Stimulated activated CD4-positive, alpha-beta T cell treated with anti-CD3 and anti-CD28 coated beads, Interleukin-15, amount 100 ng/mL, for 48 hours (primary cell): ENCODE data around the gene CLTRN.
A peak's percentile ranks its signal among the peaks of the same experiment; 100 is the strongest.
"Not testable (repeated sequence)": the region's sequence is repeated elsewhere in the genome, so short reads cannot be mapped to it uniquely, and the experiment has no call there.

Experiments used
- DNase-seq, 2 donors: peaks; one replicate each; pipeline ENCODE4 v3.0.0-alpha.2; 2020; ENCODE audit warnings: low read depth in 2 of 2

Gene CLTRN

DNA sequence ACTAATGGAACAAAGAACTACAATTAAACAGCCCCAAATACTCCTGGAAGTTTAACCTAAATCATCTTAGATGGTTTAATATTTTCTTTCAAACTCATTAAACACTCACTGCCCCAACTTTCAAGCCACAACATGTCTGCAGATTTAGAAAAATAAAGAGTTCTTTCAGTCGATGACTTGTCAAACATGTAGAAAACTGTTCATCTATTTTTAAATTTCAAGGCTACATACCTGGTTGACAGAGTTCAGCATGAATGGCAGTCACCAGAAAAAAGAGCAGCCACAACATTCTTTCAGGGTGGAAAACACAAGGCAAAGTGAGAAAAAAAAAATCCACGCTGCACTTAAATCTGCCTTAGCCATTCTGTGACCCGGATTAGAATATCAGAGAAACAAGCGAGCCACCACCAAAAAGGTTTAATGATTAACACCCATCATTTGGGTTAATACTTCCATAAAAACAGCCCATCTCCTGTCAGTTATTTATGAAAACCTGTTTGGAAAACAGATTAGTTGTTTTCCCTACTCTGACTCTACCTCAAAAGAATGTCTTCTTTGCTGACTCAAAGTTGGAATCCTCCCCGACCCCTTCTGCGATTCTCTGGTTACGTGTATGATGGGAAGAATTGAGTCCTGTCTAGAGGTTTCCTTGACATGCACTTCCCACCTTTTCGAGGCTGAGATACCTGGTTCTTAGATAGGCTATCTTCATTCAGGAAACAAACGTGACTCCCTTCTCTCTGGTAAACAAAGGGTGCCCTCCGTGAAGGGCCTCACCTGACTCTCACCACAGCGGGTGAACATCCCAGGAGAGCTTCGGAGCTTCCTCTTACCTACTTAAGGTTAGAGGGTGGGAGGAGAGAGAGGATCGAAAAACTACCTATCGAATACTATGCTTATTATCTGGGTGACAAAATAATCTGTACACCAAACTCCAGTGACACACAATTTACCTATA, at the start of gene CLTRN:
CLTRN (minus strand) TSS at position 319 of the 958 bp plus-strand sequence; CDS start at position 289, 30 bp downstream.
- DNase-seq, result no peak

GRCh38 chrX:15704273-15704672, 39.7 kb upstream of the CLTRN start:
- DNase-seq, result not testable (repeated sequence)

DNA sequence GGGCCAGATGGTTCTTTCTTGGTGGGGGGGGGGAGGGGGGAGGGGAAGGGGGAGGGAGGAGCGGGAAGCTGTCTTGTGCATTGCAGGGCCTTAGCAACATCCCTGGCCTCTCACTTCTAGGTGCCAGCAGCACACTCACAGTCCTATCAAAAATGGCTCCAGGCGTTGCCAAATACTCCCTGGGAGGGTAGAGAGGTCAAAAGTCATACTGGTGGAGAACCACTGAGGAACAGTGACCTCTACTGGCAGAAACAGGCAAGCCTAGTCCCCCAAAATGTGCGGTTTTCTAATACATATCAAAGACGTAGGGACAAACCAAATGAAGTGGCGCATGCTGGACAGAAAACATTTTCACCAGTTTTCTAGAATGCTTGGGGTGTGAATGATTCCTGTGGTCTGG, 39.2 kb upstream of the CLTRN start:
- DNase-seq, result not testable (repeated sequence)

- DNase-seq, result no peak
Observed at GRCh38 chrX:15702488-15703371, 38.1 kb upstream of the CLTRN start.

DNA sequence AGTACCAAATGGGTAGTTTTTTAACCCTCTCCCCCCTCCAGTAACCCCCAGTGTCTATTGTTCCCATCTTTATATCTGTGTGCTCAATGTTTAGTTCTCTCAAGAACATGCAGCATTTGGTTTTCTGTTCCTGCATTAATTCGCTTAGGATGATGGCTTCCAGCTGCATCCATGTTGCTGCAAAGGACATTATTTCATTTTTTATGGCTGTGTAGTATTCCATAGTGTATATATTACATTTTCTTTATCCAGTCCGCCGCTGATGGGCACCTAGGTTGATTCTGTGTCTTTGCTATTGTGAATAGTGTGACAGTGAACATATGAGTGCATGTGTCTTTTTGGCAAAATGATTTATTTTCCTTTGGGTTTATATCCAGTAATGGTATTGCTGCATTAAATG, 31.9 kb upstream of the CLTRN start:
- no peak for DNase-seq

- no peak for DNase-seq
Observed at GRCh38 chrX:15694941-15695451, 30.4 kb upstream of the CLTRN start.

DNA sequence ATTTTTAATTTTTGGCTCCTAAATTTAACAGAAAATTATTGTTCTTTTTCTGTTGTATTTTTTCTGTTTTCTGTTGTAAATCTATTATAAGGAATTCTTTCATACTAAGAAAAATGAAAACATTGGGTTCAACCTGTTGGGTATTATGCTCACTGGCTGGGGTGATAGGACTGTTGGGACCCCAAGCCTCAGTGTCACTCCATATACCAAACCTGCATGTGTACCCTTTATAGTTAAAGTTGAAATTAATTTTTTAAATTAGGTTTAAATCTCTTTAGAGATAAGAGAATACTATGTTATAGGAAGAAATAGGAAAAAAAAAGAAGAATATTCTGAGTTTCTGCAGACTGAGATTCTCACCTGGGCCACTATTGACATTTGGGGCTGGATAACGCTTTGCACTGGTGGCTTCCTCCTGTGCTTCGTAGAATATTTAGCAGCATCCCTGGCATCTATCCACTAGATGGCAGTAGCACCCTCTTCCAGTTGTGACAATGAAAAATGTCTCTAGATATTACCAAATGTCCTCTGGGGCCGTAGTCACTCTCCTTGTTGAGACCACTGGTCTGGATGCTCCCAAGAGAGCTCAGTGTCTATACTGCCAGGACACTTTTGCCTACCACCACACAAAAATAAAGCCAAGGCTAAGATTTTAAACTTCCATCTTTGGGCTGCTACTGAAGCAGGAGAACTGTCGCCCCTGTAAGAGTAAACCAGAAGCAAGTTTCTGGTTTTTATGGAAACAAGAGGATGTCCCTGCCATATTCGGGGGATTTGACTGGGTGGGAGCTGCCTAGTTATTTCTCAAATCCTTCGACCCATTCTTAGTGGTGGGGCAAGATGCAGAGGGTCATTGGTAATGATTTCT, 22.4 kb upstream of the CLTRN start:
- peak in 1 of 2 donors; percentile 40 for DNase-seq

DNA sequence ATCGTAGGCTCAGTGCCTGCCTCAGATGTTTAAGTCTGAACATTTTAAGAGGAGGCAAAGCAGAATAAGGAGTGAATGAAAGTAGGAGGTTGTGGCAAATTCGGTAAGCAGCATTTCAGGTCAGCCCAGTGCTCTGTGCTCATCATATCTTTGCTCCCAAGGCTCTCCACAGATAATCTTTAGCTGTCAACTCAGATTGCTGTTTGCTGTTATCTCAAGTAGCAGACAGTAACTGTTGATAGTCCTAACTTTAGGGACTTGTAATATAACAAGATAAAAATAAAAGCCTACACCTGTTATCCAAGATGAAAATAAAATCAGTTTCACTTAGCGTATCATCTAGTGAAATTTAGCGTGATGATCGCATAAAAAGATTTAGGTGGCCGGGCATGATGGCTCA, 18.6 kb upstream of the CLTRN start:
- DNase-seq, result no peak

DNA sequence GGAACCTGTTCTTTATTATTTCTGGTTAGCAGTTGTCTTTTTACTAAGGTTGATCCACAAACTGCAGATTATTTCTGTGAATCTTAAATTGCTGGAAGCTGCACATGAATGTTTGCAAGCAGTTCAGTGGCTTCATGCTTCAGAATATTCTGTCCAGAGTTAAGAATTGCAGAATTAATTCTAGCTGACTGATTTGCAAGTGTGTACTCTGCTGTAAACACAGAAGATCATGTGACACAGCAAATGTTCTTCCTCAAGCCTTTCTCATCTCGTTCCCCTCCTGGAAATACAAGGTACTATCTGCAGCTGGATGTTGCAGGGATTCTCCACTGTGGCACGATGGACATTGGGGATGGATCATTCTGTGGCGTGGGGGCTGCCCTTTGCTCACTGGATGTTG, 16.8 kb upstream of the CLTRN start:
- DNase-seq, result no peak

DNA sequence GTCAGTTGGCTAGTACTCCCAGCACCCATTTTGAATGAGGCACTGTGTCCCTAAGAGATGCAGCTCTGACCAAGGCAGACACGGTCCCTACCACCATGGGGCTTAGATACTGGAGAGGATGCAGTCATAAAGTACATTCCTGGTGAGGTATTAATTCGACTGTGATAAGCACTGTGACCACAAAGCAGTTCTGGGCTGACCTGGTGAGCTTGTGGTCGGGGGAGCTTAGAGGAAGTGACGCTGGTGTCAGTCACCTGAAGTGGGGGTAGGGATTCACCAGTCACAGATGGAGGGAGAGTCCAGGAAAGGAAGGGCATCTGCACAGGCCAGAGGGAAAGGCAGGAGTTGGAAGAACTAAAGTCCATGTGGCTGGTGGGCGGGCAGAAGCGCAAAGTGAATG, 15.8 kb upstream of the CLTRN start:
- no peak for DNase-seq

DNA sequence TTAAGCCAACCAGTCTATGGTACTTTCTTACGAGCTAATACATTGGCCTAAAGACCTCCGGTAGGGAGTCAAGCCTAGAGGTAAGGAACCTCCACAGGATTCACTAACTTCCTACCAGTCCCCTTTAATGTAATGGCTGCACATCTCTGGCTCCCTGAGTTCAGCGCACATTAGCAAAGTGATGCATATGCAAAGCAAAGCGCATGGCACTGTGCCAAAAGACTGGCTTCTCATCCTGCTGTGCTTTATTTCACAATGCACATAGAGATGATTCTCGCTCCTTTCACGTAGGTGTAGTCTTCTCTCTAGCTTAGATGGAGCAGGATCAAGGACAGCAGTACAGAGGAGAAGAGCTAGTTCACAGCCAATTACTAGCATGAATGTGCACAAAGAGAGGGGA, 14.6 kb upstream of the CLTRN start:
- no peak for DNase-seq

DNA sequence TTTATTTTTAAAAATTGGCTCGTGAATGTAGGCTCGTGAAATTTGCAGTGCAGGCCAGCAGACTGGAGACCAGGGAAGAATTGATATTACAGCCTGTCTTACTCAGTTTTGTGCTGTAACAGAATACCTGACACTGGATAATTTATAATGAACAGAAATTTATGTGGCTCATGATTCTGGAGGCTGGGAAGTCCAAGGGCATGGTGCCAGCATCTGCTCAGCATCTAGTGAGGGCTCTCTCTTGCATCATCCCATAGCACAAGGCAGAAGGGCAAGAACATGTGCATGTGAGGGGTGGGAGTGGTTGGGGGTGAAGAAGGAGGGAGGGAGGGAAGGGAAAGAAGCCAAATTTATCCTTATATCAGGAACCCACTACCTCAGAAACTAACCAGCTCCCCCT, 13.7 kb upstream of the CLTRN start:
- DNase-seq, result no peak

GRCh38 chrX:15676886-15677285, 12.3 kb upstream of the CLTRN start:
- no peak for DNase-seq

DNA sequence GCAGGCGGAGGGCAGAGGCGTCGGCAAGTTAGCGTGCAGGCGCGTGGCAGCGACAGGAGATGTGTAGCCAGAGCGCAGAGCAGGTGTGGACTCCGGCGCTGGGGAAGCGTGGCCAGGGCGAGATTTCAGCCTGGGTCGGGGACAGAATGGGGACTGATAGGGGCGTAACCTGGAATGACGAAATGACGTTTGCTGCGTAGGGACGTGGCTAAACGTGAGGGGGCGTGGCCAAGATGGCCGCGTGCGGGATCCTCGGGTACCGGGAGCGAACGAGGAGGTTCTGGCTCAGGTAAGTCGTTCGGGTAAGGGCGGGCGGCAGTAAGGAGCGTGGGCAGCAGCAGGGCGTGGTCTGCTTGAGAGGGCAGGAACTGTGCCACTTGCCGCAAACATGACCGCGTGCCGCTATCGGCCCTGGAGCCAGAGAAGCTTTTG, 10.9 kb upstream of the CLTRN start:
- DNase-seq, result peak; percentile 81 to 88

DNA sequence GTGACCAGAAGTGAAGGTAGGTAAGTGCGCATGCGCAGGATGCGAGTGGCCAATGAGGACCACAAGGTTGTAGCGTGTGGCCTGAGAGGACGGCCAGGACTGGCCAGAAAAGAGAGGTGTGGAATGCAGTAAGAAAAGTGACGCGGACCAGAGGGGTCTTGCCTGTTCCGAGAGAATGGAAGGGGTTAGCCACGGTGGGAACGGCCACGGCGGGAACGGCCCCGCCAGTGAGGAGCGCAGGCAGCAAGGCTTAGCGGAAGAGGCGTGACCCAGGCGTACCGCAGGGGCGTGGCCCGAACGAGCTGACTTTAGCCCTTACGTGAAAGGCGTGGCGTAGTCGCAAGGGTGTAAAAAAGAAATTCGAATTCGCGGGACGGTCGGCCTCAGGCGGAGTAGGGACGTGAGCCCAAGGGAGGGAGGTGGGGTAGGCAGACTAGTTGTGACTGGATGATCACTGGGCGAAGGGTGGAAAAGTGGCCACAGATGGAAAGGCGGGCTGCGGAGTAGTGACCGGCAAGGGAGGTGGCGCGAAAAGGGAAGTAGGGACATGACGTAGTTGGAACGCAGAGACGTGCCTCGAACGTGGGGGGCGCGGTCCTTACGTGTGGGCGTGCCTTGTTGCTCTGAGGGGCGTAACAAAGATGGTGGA, 10.4 kb upstream of the CLTRN start:
- DNase-seq, result peak; percentile 82 to 83

GRCh38 chrX:15674514-15674840, 9.9 kb upstream of the CLTRN start:
- no peak for DNase-seq

GRCh38 chrX:15673970-15674369, 9.4 kb upstream of the CLTRN start:
- no peak for DNase-seq

- DNase-seq, result no peak
Observed at GRCh38 chrX:15672881-15673280, 8.3 kb upstream of the CLTRN start.

- DNase-seq, result no peak
Observed at GRCh38 chrX:15663439-15663838, 1.2 kb downstream of the CLTRN start.

GRCh38 chrX:15654804-15655203, 9.8 kb downstream of the CLTRN start:
- DNase-seq, result not testable (repeated sequence)

- no peak for DNase-seq
Observed at GRCh38 chrX:15653961-15654360, 10.6 kb downstream of the CLTRN start.
